Measurements from ENCODE around the gene RHPN2. TPM values are rescaled to one million over a fixed set of nuclear protein-coding genes. Genes with fewer than 3 reads are reported as not detected.
"Not testable (repeated sequence)": the region's sequence is repeated elsewhere in the genome, so short reads cannot be mapped to it uniquely, and the experiment has no call there.

Gene RHPN2
- polyA plus RNA-seq, 6 donors from 2014 or later, result 2.0 to 6.9 (median 5.1) TPM

DNA sequence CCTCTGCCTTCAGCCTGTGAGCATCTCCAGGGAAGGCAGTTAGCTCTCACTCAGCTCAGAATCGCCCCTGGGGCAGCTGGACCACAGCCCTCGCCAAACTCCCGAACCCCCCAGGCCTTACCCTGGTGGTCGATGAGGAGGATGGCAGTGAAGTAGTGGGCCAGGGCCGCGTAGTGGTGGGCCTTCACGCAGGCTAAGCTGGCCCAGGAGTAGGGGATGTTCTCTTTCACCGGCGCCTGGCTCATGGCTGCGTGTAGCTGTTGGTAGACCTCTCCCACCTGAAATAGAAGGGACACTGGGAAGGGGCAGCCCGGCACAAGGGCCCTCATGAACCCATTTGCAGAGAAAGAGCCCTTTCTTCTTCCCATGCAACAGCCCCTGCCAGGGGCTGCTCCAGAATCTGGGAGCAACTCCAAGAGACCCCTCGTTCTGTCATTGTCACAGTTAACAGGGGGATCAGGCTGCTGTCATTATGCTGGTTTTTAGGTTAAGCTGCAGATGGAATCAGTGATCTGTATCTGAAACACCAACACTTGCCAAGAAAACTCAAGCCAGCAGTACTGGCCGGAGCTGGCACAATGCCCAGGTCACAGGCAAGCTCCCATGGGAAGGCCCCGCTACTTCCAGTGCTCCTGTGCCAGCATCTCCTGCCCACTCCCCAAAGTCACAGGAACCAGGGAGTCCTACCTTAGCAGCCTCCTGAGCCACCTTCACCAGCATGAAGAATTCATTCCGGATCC is 62.4 kb downstream of the RHPN2 start:
- not testable (repeated sequence) for DNase-seq; ATAC-seq (ENCODE audit: low read depth in 2 of 2); H3K4me3 Mint-ChIP-seq; H3K4me1 Mint-ChIP-seq; H3K9me3 Mint-ChIP-seq; H3K27me3 Mint-ChIP-seq
- Mint-ChIP-seq H3K36me3 (peaks cover 16 to 18% of the 10 kb centered on the region in 2 donors), H3K27ac (peak overlapping the region in 1 of 6 donors; percentile 7)

DNA sequence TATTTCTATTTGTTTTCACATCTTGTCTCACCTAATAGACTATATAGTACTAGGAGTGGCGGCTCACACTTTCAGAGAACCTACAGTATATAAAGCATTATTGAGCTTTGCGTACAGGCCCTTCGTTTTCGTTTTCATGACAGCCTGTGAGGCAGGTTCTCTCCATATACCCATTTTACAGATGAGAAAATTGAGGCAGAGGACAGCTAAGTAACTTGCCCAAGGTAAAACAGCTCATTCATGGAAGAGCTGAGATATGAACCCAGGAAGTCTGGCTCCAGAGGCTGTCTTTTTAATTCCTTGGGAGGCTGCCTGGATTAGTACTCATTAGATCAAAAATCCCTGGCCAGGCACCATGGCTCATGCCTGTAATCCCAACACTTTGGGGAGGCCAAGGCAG is 63.8 kb downstream of the RHPN2 start:
- no peak for DNase-seq
- H3K4me3 Mint-ChIP-seq, result no peak overlapping the region
- no peaks in the 10 kb centered on the region for H3K9me3 Mint-ChIP-seq
- no peak for ATAC-seq (ENCODE audit: low read depth in 2 of 2)
- peaks cover 0 to 8% (median 0%) of the 10 kb centered on the region in 3 donors for H3K27me3 Mint-ChIP-seq
- peaks cover 16 to 18% of the 10 kb centered on the region in 2 donors for H3K36me3 Mint-ChIP-seq
- no peak overlapping the region for H3K27ac Mint-ChIP-seq
- H3K4me1 Mint-ChIP-seq, result peaks cover 0 to 5% (median 3%) of the 10 kb centered on the region in 3 donors

DNA sequence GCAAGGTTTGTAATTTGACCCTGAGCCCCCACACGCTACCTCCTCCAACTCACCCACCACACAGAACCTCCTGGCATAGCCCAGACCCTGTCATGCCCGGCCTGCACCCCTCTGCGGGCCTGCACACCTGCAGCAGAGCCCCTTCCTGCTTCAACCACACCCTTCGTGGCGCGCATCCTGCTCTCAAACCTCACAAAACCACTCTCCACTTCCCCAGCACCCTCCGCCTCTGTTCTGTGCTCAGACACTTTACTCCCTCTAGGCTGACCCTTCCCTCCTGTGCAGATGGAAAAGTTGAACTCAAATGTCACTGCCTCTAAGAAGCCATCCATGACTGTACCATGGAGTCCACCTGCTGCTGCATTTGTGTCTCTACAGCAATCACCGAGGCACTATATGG is 64.2 kb downstream of the RHPN2 start:
- Mint-ChIP-seq H3K36me3 (peaks cover 14 to 15% of the 10 kb centered on the region in 2 donors), H3K4me1 (peaks cover 0 to 5% (median 3%) of the 10 kb centered on the region in 3 donors), H3K4me3 (no peak overlapping the region), H3K9me3 (no peaks in the 10 kb centered on the region), H3K27ac (peak overlapping the region in 2 of 6 donors; percentile 19 to 29), H3K27me3 (peaks cover 0 to 8% (median 0%) of the 10 kb centered on the region in 3 donors)
- DNase-seq, result no peak
- ATAC-seq (ENCODE audit: low read depth in 2 of 2), result no peak

DNA sequence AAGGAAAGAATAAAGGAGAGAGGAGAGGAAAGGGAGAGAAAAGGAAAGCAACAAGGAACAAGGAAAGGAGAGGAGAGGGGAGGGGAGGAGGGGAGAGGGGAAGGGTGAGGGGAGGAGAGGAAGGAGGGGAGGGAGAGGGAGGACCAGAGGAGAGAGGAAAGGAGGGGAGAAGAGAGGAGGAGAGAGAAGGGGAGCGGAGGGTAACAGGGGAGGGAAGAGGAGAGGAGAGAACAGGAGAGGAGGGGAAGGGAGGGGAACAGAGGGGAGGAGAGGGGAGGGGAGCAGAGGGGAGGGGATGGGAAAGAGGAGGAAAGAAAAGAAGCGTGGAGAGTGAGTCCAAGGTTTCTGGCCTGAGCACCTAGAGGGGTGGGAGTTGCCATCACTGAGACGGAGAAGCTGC is 66.0 kb downstream of the RHPN2 start:
- H3K27ac Mint-ChIP-seq, result peak overlapping the region in 1 of 6 donors; percentile 14
- peaks cover 8 to 12% of the 10 kb centered on the region in 2 donors for H3K36me3 Mint-ChIP-seq
- ATAC-seq (ENCODE audit: low read depth in 2 of 2), result no peak
- H3K27me3 Mint-ChIP-seq, result peaks cover 0 to 8% (median 0%) of the 10 kb centered on the region in 3 donors
- no peaks in the 10 kb centered on the region for H3K9me3 Mint-ChIP-seq
- peaks cover 0 to 5% (median 3%) of the 10 kb centered on the region in 3 donors for H3K4me1 Mint-ChIP-seq
- no peak for DNase-seq
- no peak overlapping the region for H3K4me3 Mint-ChIP-seq

DNA sequence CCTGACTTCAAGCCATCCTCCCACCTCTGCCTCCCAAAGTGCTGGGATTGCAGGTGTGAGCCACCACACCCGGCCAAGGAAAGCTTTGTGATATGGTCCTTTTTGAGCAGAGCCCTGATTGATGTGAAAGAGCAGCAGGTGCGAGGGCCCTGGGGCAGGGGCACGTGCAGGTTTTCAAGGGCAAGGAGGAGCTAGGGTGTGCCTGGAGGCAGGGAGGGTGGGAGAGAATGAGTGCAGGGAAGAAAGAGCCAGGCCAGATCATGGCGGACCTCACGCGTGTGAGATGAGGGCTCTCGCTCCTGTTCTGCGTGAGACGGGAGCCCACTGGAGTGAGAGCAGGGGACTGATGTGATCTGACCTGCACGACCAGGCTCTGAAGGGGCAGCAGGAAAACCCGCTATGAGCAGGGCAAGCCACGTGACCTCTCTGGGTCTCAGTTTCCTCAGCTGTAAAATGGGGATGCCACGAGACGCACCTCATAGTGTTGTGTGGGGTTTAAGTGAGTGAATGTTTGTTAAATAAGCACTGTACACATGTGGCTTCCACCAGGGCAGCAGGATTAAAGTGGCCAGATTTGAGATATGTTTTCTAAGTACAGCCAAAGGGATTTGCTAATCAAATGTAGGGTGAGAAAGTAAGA is 66.9 kb downstream of the RHPN2 start:
- ATAC-seq (ENCODE audit: low read depth in 2 of 2) (no peak), DNase-seq (no peak)
- H3K36me3 Mint-ChIP-seq, result peaks cover 8 to 12% of the 10 kb centered on the region in 2 donors
- peaks cover 0 to 8% (median 0%) of the 10 kb centered on the region in 3 donors for H3K27me3 Mint-ChIP-seq
- no peaks in the 10 kb centered on the region for H3K9me3 Mint-ChIP-seq
- H3K4me3 Mint-ChIP-seq, result peak overlapping the region in 1 of 8 donors; percentile 70
- H3K4me1 Mint-ChIP-seq, result peaks cover 0 to 5% (median 3%) of the 10 kb centered on the region in 3 donors
- no peak overlapping the region for H3K27ac Mint-ChIP-seq

DNA sequence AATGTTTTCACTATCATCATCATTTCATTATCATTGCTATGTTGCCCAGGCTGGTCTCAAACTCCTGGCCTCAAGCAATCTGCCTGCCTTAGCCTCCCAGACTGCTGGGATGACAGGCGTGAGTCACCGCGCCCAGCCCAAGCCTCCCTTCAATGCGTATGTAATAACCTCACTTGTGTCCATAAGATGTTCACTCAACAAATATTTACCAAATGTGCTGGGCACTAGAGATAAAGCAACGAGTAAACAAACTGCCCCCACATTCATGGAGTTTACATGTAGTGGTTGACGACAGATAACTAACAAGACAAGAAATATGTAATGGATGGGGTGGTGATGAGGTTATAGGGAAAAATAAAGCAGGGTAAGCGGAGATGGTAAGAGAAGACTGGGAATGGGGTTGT is 67.6 kb downstream of the RHPN2 start:
- H3K4me1 Mint-ChIP-seq; H3K9me3 Mint-ChIP-seq; H3K27ac Mint-ChIP-seq; ATAC-seq (ENCODE audit: low read depth in 2 of 2); DNase-seq; H3K27me3 Mint-ChIP-seq: not testable (repeated sequence)
- H3K36me3 Mint-ChIP-seq, result peaks cover 8 to 12% of the 10 kb centered on the region in 2 donors
- H3K4me3 Mint-ChIP-seq, result peak overlapping the region in 1 of 8 donors; percentile 66

DNA sequence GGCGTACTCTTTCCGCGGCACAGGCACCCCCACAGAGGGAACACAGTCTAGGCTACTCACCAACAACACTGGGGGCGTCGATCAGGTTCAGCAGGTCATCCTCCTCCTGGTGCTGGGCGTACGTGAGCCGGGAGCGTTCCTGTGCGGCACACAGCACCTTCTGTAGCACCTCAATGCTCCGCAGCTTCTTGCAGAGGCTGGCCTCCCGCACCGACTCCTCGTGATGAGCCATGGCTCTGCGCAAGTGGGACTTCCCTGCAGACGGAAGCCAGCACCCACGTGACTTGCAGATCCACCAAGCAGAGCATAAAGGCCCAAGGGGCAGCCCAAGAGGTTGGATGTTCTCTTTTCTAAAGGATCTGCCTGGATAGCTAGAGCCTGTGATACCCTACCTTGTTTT is 68.7 kb downstream of the RHPN2 start:
- DNase-seq; H3K4me3 Mint-ChIP-seq; H3K27me3 Mint-ChIP-seq; H3K27ac Mint-ChIP-seq; H3K9me3 Mint-ChIP-seq; ATAC-seq (ENCODE audit: low read depth in 2 of 2); H3K4me1 Mint-ChIP-seq: not testable (repeated sequence)
- peaks cover 8 to 12% of the 10 kb centered on the region in 2 donors for H3K36me3 Mint-ChIP-seq

DNA sequence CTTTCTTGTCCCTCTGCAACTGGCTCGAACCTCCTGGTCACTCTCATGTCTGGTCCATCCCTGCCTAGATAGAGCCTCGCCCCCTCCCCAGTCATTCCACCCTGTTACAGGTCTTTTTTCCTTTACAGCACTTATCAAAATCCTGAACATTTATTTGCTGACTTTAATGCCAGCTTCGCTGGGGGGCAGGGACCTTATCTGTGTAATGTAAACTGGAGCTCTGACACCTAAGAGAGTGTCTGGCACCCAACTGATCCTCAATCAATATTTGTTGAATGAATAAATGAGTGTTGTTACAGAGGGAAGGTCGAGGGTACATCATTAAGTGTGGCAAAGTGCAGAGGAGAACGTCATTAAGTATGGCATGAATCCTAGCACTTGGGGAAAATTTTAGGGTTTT is 76.0 kb downstream of the RHPN2 start:
- peaks cover 12 to 17% of the 10 kb centered on the region in 2 donors for H3K36me3 Mint-ChIP-seq
- ATAC-seq (ENCODE audit: low read depth in 2 of 2) (no peak), DNase-seq (no peak)
- peaks cover 0 to 3% (median 0%) of the 10 kb centered on the region in 3 donors for H3K4me1 Mint-ChIP-seq
- no peaks in the 10 kb centered on the region for H3K27me3 Mint-ChIP-seq
- H3K27ac Mint-ChIP-seq, result no peak overlapping the region
- H3K9me3 Mint-ChIP-seq, result no peaks in the 10 kb centered on the region
- no peak overlapping the region for H3K4me3 Mint-ChIP-seq

DNA sequence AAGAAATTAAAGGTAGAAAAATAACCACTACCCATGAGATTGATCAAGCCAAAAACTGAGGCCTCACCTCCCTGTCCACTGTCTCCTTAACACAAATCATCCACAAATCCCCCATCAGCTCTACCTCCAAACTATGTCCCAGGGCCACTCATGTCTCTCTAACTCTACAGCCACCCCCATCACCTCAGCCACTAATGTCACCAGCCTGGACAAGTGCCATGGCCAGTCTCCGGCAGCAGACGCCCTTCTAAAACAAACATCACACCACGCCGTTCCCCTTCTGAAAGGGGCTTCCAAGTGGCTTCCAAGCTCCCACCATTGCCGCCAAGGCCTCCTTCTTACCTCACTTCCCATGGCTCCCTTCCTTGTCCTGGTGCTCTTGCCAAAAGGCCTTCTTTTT is 76.4 kb downstream of the RHPN2 start:
- not testable (repeated sequence) for ATAC-seq (ENCODE audit: low read depth in 2 of 2); H3K27me3 Mint-ChIP-seq; H3K9me3 Mint-ChIP-seq; H3K4me1 Mint-ChIP-seq; H3K4me3 Mint-ChIP-seq; DNase-seq; H3K27ac Mint-ChIP-seq
- peaks cover 12 to 17% of the 10 kb centered on the region in 2 donors for H3K36me3 Mint-ChIP-seq

DNA sequence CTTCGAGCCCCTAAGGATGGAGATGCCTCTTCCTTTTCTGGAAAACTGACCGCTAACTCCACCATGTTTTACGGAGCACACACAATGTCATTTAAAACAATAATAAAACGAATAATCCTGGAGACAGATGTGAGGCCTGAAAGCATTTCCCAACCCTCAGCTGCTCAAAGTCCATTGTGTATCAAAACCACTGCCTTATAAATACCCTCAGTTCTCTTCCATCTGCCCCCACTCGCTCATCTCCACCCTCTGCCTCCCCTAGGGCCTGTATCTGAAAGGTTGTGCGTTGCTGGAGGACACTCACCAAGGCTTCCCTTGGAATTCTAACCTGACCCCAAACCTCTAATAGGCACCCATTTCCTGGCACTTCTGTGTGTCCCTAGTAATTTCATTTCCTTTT is 82.2 kb downstream of the RHPN2 start:
- DNase-seq; H3K36me3 Mint-ChIP-seq; H3K4me1 Mint-ChIP-seq; H3K9me3 Mint-ChIP-seq; ATAC-seq (ENCODE audit: low read depth in 2 of 2); H3K27me3 Mint-ChIP-seq: not testable (repeated sequence)
- Mint-ChIP-seq H3K4me3 (peak overlapping the region in 1 of 8 donors; percentile 22), H3K27ac (peak overlapping the region in 1 of 6 donors; percentile 6)

DNA sequence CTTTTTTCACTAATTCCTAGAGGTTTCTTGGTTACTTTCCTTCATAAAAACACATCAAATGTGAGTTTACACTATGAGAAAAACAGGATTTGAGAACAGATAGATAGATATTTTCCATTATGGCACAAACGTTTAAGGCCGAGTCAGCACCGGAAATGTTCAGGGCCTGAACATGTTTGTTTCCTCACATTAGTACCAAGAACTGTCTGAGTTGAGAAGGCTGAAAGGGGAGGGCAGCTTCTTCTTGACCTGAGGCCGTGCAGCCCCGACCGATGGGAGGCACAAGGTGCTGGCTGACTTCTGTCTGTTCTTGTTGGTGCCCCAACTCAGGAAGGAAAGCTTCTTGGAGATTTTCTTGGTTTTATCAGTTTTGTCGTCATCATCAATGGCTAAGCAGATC is 84.9 kb downstream of the RHPN2 start:
- H3K4me3 Mint-ChIP-seq; DNase-seq; H3K27me3 Mint-ChIP-seq; ATAC-seq (ENCODE audit: low read depth in 2 of 2); H3K27ac Mint-ChIP-seq; H3K36me3 Mint-ChIP-seq; H3K9me3 Mint-ChIP-seq: not testable (repeated sequence)
- peaks cover 0 to 10% (median 4%) of the 10 kb centered on the region in 3 donors for H3K4me1 Mint-ChIP-seq

DNA sequence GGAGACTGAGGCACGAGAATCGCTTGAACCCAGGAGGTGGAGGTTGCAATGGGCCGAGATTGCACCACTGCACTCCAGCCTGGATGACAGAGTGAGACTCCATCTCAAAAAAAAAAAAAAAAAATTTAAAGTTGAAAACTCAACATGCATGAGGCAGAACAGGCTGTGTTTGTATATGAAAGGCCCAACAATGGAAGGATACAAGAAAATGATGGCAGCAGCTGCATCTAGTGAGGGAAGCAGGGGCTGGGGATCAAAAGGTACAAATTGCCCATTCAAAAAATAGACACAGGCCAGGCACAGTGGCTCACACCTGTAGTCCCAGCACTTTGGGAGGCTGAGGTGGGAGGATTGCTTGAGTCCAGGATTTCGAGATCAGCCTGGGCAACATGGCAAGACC is 86.9 kb downstream of the RHPN2 start:
- ATAC-seq (ENCODE audit: low read depth in 2 of 2); H3K36me3 Mint-ChIP-seq; H3K27me3 Mint-ChIP-seq; H3K4me3 Mint-ChIP-seq; H3K27ac Mint-ChIP-seq; H3K9me3 Mint-ChIP-seq; DNase-seq: not testable (repeated sequence)
- H3K4me1 Mint-ChIP-seq, result peaks cover 0 to 10% (median 4%) of the 10 kb centered on the region in 3 donors

DNA sequence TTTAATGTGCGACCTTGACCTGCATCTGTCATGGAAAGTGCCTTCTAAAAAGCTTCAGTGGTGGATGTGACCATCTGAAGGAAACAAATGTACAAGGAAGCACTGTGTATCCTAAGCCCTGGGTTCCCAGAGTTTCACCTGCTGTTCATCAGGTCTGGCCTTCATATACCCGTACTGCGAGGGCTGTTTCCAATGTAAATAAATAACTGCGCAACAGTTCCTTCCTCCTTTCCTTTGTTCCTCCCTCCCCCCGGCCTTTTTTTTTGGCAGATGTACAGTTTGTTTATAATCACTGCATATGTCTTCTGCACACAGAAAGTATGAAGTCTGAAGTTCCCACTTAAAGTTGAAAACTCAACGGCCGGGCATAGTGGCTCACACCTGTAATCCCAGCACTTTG is 87.4 kb downstream of the RHPN2 start:
- H3K27me3 Mint-ChIP-seq, result no peaks in the 10 kb centered on the region
- H3K9me3 Mint-ChIP-seq, result no peaks in the 10 kb centered on the region
- H3K27ac Mint-ChIP-seq, result no peak overlapping the region
- DNase-seq, result no peak
- H3K4me1 Mint-ChIP-seq, result peaks cover under 1 to 12% (median 7%) of the 10 kb centered on the region in 3 donors
- no peak overlapping the region for H3K4me3 Mint-ChIP-seq
- ATAC-seq (ENCODE audit: low read depth in 2 of 2), result no peak
- no peaks in the 10 kb centered on the region for H3K36me3 Mint-ChIP-seq

DNA sequence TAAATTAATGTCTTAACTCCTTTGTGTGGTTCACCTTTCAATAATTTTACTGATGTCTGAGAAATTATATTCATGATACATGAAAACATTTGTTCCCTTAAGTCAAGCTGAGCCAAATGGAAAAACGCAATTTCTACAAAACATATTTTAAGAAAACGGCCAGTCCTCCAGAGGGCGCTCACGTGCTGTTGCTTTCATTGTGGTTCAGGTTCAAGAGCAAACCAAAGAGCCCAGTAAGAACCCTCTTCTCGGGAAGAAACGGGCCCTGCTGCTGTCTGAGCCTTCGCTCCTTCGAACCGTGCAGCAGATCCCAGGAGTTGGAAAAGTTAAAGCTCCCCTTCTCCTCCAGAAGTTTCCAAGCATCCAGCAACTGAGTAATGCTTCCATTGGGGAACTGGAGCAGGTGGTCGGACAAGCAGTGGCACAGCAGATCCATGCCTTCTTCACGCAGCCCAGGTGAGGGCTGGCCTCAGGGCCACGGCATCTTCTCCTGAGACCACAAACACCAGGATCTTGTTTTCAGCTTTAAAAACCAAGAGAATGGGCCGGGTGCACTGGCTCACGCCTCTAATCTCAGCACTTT is 88.4 kb downstream of the RHPN2 start:
- ATAC-seq (ENCODE audit: low read depth in 2 of 2) (no peak), DNase-seq (peak; percentile 10)
- Mint-ChIP-seq H3K27ac (peak overlapping the region in 1 of 6 donors; percentile 49), H3K9me3 (no peaks in the 10 kb centered on the region), H3K36me3 (no peaks in the 10 kb centered on the region), H3K4me3 (peak overlapping the region in 2 of 8 donors; percentile 25 to 71), H3K27me3 (no peaks in the 10 kb centered on the region), H3K4me1 (peaks cover 8 to 21% (median 17%) of the 10 kb centered on the region in 3 donors)

All from naive B cell (primary cell).